GM19193 (cell line): ENCODE measurements around the gene ZNF423.

Experiments used
- POLR2A ChIP-seq: IDR thresholded peaks from 4 replicates; pipeline ENCODE4 v1.6.1; 2011; ENCODE audit not compliant: insufficient read depth, insufficient read length; ENCODE audit errors: extremely low read depth

Gene ZNF423

DNA sequence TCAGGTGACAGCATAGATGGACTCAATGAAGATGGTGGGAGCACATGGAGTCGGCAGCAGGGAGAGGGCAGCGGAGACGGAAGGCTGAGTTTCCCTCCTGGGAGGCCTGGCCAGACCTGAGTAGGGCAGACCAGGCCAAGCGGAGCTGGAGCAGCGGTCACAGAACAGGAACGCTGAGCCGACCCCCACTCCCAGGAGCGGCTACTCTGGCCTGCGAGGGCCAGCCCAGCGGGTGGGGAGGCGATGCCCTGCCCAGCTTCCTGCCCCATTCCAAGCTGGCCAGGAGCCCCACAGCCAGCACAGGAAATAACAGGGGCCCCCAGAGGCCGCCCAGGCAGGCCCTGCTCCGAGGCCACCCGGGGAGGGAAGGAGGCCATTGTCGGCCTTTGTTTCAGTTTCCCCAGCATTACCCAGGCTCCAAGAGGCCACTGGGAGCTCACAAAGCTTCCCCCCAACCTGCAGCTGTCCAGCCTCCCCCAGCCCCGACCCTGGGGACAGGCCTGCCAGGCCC, 79.8 kb downstream of the ZNF423 start:
- no peak for TF ChIP-seq POLR2A

DNA sequence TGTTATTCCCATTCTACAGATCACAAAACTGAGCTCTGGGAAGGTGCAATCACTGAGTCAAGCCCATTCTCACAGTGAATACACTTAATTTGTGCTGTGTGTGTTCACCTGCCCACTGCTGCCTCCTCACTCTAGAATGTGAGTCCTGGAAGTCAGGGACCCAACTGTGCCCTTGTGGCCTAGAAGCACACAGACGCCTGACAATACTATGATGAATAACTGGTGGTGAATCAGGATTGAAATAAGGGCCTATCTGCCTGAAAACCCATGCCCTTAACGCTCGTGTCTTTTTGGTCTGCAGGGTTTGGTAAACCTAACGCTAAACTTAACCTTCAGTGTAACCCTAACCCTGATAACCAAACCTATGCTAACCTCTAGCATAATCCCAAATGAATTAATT, 80.3 kb downstream of the ZNF423 start:
- TF ChIP-seq POLR2A = no peak

DNA sequence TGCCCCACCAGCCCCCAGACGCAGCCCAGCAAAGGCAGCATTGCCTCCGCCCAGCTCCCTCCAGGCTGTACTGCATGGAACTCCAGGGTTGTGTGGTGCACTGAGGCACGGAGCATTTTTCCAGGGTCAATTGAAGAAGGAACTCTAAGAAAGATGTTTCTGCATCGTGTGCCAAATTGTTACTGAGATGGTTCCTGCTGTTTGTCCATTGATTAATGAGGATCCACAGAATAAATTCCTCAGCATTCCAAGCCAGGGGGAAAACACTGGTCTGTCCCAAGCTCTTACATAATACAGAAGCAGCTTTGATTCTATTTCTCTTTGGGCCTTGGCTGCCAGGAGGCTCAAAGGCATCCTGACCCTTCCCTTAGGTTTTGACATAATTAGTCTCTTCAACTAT, 80.9 kb downstream of the ZNF423 start:
- no peak for TF ChIP-seq POLR2A

DNA sequence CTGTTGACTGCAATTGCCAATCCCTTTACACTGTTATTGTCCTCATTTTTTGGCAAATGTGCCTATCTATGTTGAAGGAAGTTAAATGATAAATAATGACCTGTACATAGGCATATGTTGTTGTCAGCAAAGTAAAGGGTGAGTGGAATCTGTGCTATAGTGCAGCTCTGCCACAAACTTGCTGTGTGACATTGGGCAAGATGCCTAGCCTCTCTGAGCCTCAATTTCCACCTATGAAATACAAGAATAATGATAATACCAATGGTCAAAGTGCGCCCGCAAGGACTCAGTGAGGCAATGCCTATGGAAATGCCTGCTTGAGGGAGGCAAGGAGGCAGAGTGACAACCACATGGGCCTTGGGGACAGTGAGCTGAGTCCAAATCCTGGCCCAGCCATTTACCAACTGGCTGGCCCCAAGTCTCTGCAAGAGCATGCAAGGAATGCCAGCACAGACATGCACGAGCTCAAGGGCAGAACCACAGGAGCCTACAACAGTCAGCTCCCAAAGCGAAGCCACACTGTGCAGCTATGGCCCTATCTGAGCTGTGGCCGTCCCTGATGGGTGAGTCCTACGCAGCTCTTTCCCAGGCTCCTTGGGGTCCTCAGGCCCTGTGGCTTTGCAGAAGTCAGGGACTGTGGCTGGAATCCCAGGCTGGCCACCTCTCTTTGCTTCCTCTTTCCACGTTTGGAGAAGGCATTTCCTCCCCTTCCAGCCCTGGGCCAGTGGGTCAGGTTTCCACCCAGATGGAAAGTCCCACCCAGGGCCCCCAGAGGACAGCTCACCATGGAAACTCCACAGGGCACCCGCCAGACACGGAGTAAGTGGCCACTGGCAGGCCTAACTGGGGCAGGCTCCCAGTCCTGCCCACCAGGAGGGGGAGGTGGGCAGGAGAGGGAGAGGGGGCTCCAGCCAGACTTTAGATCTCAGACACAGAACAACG, 82.1 kb downstream of the ZNF423 start:
- TF ChIP-seq POLR2A = no peak

DNA sequence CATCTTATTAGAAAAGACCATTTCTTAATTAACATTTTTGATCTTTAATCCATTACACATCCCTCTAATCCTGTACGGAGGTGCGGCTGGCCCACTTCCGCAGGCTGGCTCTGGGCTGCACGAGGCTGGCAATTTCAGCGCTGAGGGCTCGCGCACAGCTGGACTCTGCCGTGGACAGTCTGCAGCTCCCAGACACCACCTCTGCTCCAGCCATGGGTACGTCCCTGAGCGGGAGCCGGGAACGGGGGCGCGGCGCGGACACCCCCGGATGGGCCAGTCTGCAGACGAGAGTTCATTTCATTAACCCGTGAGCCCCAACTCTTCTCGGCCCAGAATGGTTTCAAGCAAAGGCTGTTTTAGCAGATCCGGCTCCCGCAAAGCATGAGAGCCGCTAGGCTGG, 87.9 kb downstream of the ZNF423 start:
- TF ChIP-seq POLR2A = no peak

DNA sequence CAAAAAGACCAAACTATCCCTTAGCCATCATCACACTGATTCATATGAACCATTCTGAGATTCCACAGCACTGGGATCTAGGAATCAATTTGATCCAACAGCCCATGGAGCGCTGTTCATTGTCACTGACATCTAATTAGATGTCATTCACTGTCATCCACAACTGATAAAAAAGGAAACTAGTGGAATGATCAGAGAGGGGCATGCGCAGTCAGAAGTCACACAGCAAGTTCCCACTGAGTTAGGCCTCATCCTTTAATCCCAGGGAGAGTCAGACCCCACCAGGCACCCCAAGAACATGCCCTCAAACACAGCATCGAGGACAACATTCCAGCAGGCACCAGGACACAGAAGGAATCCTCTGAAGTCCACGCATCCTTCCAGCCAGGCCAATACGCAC, 88.5 kb downstream of the ZNF423 start:
- TF ChIP-seq POLR2A = no peak

DNA sequence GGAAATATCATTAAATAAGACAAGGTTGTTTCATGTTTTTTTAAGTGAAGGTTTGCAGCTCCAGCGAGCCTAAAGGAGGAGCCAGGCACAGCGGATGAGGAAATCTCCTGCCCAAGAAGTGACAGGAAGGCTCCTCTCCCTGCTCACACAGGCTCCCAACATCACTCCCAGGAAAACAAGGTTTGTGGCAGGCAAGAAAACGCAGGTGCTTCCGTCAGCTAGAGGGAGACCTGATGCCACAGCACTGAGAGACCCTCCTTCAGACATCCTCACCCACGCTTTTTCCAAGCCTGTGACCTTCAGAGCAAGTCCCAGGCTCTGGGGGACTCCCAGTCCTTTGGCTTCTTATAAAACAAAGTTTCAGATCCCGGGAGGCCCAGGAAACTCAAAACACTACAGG, 89.7 kb downstream of the ZNF423 start:
- no peak for TF ChIP-seq POLR2A

DNA sequence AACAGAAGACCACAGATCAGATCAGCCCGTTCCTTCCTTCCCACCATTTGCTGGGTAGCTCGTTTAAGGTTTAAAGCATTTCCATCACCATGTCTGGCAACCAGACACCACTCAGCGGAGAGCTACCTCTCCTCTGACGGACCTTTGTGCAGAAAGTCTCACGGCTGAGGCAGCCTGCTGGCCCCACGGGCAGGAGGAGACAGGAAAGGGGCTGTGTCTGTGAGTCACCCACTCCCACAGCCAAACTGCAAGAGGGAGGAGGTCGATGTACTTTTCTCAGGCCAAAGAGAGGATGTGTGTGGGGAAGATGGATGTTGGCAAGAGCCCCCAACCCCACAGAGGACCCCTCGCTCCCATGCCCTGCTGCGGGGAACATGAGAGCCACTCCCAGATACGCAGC, 92.1 kb downstream of the ZNF423 start:
- no peak for TF ChIP-seq POLR2A

DNA sequence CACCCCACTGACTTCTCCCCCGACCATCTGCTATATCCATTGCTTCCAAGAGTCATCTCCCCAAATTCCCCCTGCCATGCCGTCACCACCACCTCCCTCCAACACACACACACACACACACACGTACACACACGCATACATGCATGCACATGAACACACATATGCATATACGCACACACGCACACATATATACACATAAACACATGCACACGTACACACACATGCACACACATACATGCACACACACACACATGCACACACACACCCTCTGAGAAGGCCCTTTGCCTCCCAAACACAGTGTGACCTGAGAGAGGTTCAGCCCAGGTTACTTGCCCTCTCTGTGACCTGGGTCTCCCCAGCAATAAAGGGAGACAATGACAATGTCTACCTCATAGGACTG, 95.1 kb downstream of the ZNF423 start:
- no peak for TF ChIP-seq POLR2A

DNA sequence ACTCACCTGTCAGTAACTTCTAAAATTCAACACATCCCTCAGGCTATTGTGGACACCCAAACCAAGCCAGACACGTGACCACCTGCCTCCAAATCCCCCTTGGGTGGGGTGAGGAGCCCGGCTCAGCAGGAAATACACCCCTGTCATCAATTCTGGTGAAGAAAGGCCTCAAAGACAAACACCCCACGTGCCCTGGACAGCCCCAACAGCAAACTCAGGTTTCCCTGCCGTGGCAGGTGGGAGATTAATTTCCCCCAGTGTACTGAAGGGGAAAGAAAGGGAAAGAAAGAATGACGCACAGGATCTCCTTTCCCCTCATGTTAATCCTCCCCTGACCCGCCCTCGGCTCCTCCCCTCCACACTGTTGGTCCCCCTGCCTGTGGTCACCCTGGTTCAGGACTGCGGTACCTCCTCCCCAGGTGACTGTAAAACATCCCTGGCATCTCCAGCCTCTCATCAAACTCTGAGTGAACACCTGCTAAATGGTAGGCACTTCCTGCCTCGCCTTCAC, 98.3 kb downstream of the ZNF423 start:
- no peak for TF ChIP-seq POLR2A

DNA sequence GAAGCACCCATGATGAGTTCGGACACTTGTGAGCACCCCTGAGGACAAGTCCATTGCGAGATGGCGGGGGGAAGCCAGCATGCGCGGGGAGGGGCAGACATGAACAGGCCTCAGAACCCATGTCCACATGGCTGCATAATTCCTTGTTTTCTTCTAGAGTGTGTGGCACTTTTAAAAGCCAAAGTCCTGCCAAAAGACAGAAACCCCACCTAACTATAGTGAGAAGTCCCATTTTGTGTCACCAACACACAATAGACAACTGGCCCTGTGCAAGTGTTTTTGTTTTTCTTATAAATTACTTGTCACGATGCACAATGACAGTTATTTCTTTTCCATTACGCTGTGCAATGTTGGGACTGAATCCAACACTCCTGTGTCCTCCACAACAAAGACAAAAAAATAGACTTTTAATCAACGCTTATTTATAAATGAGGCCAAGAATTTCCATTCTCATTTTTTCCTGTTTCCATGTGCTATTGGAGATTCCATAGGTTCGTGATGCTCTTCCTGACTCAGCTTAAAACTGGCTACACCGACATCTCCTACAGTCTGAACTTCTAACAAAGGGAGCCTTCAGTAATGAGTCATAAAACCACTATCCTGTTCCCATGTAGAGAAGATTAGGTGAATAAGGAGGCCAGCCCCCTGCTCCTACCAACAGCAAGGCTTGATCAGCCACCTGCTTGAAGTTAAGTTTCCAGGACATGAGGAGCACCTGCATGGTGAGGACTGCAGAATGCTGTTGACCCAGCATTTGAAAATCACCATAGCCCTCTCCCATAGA, 98.9 kb downstream of the ZNF423 start:
- no peak for TF ChIP-seq POLR2A

DNA sequence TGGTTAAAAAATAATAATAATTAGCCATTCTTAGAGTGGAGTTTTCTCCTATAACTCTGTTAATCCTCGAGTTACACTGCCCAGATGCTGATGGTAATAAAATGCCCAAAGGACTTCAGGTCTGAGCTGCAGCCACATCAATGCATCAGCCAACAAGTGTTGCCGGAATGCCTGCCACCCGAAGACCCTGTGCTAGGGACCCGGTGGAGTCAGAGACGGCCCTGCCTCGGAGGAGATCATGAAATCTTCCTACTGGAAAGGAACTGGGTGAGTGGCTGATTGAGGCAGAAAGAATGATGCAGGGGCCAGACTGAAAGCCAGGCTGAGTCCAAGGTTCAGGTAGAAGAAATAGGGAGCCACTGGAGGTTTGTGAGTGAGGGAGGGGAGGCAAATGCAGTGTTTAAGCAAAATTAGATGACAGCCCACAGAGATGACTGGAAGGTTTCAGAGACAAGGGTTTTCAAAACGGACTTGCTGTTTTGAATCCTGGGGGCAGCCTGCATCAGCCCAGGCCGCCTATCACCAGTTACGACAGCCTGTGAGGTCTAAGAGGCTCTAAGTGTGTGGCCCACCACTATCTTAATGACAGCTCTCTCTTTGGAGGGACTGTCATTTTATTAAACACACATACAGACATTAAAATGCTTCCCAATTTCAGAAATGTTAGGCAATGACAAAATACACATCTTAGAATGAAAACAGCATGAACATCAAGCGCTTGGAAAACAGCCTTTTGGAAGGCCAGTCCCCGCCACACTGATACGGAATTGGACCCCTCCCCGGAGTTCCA, 100.0 kb downstream of the ZNF423 start:
- TF ChIP-seq POLR2A = no peak

DNA sequence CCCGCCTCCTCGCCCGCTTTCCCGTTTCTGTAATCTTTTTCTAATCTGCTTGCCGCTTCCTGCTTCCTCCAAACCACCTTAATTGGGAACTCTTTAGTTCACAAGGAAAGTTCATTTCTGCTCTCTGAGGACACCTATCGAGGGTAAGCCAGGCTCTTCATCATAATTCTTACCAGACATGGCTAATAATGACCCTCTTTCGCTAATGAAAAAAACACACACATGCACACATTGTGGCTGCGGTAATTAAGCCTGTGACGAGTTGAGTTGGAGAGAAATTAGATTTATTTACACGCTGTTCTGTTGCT, 100.6 kb downstream of the ZNF423 start:
- no peak for TF ChIP-seq POLR2A

DNA sequence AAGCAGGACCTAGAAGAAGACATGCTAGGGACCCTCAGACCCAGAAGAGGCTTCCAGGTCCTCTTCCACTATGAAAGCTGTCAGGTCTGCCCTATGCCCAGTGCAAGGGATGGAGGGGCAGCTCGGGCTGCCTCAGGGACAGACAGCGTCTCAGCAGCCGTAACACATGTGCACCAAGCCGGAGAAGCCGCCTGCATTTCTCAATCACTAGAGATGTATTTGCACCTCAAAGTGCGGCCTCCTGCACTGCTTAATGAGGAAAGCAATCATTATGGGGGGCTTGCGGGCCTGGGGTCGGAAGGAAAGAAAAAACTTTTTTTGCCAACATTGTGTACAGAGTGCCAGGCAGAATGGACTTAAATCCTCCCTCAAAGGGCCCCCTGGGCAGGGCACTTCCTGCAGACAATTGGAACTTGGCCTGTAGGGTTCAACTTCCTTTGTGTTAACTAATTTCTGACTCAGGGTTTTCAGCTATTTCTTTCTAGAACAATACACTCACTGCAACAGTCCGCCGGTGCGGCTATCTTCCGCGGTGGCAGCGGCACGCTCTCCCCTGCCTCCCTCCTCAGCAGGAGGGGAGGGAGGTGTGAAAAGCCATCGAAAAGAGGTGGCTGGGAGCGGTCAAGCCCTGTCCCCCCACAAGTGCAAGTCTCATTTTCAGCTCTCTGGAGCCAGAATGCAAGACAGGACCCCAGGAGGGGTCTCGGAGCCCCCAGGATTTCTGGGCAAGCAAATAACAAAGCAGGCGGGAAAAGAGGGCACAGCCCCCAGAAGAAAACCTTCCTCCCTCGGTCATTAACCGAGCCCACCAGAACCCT, 101.2 kb downstream of the ZNF423 start:
- TF ChIP-seq POLR2A = no peak
